NCI-H2107 treated with DMSO at 0.1 percent for 48 hours (cell line): ENCODE results near the gene LRMDA.

ENCODE experiments used
- DNase-seq: peaks from one replicate; lab custom pipeline; 2025; ENCODE audit not compliant: unreplicated experiment; lab: John Stamatoyannopoulos, UW

Gene LRMDA

DNA sequence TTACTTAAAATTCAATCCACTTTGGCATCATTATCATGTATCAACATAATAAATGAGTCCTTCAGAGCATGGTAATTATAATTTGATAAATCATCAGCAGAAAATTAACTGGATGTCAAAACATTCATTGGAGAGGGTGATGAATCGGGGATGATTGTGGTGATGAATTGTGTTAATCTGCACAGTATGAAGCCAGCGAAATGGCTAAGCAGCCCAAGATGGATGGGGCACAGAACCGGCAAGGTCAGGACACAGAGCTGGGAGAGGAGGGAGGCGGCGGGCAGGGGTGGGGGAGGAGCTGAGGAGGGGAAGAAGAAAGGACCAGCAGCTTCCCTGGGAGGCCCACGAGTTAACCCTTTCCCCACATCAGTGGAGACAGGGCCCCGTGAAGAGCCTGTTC lies 536.1 kb downstream of the LRMDA start:
- no peak for DNase-seq

DNA sequence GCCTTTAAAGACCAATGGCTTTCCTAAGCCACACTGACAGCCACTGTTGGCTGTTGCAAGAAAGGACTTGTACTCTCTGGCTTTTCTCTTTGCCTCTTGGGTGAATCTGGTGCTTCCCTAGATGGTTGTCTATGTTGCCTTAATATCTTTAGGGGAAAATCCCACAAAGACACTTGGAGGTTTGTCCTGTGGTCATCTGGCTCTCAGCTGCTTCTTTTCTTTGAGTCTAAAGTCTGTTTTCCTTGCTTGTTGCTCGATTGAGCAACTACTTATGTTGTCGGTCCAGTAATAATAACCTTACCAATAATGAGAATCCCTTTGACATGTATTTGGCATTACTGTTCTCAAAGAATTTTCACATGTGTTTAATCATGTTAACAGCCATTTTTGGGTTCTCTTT lies 537.6 kb downstream of the LRMDA start:
- DNase-seq = no peak

DNA sequence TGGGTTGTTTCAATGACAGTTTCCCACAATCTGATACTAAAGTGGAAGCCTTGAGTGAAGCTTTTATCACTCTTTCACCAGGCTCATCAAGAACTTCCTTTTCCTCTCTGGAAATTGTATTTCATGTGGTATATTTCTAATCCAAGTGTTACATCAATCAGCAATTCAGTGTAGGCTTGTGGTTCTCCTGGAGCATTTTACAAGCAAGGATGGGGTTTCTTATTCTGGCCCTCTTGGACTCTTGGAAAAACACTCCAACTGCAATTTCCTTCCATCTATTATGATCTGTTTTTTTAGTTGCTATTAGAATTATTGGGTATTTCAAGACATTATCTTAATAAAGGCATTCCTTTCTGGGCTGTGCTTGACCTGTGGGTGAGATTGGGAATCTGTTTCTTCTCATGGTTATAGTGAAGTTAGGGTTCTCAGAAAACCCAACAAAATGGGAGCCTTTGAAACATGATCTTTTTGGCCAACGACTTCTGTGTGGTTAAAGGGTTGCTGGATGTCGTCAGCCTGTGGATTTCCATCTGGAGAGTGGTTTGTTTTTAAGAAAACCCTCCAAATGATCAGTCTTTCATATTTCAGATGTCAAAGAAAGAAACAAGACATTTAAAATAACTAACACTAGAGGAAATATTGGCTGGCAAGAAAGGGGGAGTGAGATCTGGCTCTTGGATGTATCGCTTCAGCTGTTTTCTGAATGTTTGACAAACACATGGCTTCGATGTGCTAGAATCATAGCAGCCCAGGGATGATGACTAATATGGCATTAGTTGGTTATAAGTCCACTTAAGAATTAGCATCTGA lies 540.2 kb downstream of the LRMDA start:
- DNase-seq = peak; percentile 3

DNA sequence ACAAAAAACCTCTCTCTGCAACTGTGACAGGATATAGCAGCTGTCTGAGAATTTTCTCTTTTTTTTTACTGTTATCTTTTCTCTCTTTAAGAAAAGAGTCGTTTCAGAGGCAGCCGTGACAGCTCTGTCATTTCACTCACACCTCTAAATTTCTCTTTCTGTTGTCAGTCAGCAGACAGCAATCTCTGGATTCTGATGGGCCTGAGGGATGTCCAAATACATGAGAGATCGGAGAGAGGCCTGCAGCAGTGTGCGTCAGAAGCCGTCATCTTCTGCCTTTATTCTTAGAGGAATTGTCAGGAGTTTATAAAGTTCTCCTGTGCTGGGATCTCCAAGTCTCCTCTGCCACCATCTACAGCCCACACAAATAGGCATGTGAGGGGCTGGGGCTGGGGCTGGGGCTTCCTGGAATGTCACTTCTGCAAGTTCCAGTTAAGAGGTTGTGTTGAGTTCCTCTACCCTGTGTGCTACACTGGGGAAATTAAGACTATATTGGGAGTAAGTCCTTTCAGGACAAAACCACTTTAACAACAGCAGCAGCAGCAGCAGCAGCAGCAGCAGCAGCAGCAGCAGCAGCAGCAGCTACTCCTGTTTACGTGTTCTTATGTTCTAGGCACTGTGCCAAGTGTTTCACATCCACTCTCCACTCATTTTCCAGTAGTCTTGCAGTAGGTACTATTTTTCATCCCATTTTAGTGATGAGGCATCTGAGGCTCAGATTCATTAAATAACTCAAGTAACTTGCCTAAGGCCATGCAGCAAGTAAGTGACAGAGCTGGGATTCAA lies 541.3 kb downstream of the LRMDA start:
- DNase-seq = peak; percentile 26

DNA sequence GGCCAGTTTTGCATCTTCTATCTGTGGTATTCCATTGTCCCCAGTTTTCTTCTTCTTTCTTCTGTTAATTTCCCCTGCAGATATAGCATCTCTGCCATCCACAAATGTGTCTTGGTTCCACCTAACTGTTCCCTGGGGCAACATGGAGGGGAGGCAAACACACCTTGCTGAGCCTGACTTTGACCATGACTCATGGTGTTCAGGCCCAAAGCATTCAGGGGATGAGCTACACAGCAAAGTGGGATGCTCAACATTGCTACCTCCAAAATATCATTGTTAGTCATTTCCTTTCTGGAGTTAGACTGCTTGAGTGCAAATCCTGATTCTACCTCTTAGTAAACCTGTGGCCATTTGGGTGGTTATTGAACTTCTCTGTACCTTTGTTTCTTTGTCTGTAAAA lies 542.7 kb downstream of the LRMDA start:
- no peak for DNase-seq

DNA sequence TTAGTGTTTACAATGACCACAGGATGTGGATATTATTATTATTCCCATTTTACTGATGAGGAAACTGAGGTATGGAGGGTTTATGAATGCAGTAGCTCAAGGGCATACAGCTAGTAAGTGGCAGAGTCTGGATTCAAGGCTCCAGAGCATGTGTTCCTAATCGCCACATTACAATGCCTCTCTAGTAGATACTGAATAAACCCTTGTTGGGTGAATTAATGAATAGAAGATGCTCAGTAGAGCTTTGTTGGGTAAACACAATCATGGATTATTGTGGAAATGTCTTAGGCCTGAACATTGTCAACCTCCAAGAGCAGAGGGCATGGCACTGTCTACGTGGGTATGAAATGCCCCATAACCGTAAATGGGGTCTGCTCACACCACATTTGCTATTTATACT lies 545.3 kb downstream of the LRMDA start:
- DNase-seq = no peak

DNA sequence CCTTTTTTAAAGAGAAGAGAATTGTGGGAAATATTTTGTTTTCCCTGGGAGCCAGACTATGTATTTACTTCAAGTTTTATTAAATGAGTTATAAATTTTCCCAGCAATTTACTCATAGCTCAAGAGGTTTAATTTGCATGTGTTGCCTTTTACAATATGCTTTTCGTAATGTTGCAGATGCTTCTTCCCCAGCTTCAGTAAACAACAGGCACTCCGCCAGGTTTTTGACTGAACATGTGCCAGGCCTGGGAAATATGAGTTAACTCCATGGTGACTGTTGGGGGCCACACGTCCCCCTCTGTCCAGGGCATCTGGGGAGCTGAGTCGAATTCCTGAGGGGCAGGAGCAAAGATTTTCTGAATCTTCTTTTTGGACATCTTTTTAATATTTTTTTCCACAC lies 545.7 kb downstream of the LRMDA start:
- peak; percentile 19 for DNase-seq

DNA sequence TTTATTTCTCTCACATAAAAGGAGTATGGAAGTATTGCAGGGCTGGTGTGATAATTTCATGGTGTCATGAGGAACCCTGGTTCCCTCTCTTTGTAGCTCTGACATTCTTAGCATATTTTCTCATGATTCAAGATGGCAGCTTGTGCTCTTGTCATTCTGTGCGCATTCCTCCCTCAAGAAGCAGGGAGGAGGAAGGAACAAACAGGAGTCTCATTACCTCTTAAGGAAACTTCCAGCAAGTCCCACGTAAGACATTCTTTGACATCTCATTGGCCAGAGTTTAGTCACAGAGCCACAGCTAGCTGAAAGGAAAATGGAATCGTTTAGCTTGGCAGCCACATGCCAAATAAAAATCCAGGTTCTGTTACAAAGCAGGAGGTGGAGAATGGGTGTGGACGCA lies 546.8 kb downstream of the LRMDA start:
- no peak for DNase-seq

DNA sequence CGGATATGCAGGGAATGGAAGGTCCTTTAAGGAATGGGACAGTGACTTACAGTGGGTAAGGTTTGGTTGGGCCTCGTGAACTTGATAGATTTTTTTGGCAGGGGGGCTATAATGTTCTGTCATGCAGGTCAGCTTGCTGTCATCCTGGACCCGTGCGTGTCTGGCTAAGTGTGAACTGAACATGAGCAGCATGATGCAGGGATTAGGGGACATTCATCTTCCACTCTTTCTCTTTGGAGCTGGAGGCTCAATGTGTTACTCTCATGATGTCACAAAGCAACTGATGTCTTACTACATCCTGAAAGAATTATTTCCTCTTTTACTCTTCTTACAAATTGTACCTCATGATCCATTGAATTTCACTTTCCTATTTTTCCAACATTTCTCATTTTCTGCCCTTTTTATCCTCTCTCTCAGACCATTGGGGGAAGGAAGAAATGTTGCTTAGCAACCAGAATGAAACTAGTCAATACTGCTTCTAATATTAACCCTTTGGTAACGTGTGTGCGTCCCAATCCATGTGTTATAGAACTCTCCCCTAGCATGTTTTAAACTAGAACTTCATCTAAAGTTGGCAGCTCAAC lies 549.1 kb downstream of the LRMDA start:
- no peak for DNase-seq

DNA sequence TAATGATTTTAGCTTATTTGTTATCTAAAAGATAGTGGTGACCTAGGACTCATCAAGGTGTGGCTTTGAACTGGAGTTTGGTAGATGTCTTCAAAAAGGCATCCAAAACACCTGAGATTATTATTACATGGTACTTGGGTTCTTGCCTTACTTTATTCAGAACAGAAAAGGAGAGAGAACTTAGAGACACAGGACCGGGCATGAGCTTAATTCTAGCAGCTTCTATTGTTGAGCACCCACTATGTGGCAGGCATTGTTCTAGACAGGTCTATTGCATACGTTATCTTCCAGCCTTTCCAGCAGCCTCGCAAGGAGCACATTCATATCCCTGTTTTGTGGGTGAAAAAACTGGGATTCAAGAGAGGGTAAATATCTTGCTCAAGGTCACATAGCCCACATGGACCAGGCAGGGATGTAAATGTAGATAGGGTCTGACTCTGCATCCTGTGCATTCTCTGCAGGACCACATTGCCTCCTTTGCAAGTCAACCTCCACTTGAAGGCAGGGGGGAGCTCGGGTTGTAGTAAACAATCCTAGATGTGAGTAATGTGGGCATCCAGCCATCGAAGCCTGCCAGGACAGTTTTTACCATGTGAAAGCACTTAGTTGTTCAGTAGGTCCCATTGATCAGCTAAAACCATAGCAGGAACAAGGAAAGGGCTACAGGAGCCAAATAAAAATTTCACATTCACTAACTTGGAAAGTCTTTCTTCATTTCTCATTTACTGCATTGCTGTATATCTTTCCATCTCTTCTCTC lies 551.4 kb downstream of the LRMDA start:
- DNase-seq = no peak

DNA sequence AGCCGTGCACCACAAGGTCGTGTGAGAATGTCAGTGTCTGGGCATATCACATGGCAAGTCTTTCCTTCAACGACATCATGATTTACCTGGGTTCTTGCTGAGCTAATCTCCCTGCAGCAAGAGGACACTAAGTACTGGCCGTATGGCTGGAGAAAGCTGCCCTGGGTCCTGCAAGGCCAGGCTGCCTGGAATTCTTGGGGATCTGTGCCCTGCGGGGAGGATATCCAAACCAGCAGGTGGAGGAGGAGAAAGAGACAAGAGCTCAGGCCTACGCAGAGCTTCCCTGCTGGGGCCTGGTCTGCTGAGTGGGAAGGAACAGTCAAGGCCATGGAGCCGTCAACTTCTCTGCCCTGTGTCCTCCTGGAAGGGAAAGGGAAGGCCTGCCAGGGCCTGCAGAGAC lies 552.6 kb downstream of the LRMDA start:
- no peak for DNase-seq

DNA sequence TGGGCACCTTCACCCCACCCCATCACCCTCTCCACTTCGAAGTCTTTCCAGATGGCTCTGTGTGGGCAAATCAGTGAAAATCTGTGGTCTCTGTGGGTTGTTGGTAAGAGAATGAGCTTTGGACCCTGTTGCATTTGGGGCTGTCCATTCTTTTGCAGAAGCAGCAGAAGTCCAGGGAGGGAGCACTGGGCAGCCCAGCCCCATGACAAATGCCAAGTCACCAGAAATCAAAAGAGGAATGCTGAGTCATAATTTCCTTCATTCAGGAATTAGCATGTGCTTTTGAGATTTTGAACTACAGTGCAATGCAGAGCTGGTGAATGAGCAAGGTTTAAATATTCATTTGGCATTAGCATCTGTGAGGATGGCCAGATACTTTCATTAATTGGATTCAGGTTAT lies 556.2 kb downstream of the LRMDA start:
- DNase-seq = no peak

DNA sequence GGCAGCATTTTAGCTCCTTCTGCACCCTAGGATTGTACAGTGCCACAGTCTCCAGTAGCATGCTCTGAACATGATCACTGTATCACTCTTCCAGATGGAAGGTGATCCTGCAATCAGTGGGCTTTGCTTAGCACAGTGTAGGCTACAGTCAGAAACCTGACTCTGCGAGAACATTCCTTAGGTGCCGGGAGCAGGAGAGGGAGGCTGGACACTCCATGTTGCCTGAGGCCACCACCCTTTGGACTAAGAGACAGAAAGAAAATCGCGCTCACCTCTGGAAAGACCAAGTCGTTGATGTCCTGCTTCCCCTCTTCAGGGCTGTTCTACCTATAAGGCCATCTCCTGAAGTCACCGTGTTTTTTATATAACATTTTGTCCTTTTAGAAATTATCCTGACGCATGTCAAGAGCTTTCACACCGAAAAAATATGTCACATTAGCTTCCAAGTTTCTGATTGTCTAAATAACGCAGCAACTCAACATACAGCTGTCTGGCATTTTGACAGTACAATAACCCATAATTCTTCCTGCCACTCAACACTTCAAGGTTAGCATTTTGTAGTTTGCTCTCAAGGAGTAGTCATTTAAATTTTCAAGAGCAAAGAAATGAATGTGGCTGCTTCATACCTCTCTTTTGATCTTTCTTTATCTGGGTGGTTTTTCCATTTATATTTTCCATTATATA lies 563.1 kb downstream of the LRMDA start:
- DNase-seq = no peak

DNA sequence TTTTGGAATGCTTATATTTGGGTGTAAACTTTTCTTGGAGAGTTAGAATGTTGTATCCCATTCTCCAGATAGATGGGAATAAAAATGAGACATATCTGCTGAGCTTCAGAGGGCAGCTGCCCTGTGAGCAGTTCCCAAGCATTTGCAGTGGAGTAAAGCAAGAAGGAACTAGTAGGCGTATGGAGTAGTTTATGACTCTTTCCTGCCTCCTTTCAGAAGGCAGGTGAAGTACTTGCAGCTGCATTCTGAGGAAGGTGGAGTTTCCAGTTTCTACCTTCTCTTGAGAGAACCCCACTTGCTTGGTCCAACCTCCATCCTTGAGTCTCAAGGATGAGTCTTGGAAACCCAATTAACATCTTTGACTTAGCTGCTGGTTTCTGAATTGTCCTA lies 563.6 kb downstream of the LRMDA start:
- no peak for DNase-seq

DNA sequence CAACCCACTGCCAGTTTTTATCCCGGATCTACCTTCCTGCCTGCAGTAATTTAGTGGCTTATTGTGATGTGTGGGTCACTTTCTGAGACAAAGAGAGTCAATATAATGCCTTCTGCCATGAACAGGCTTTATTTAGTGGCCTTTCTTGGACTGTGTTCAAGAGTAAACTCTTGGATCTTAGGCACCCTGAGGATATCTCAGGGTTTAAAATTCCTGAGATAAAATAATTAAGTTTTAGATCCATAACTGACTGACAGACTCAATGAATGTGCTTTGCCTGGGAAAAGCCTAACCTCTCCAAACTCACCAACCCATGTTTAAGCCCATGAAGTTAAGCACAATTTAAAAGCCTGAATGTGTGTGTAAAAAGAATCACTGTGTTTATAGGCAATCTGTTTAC lies 564.3 kb downstream of the LRMDA start:
- DNase-seq = no peak

DNA sequence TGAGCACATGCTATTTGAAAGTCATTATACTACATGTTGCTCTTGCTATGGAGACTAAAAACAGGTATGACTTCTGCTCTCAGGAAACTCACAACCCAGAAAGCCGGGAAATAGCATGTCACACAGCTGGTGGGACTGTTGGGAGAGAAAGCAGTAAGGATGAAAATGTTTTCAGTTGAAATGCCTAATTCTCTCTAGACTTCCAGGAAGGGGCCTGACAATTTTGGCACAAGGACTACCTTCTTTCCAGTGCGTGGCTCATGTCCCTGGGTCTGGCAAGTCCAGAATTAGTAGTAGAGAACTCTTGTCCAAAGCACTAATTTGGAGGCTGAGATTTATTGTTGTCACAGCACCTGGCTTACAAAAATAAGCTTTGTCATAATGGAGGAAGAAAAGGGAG lies 567.6 kb downstream of the LRMDA start:
- no peak for DNase-seq

DNA sequence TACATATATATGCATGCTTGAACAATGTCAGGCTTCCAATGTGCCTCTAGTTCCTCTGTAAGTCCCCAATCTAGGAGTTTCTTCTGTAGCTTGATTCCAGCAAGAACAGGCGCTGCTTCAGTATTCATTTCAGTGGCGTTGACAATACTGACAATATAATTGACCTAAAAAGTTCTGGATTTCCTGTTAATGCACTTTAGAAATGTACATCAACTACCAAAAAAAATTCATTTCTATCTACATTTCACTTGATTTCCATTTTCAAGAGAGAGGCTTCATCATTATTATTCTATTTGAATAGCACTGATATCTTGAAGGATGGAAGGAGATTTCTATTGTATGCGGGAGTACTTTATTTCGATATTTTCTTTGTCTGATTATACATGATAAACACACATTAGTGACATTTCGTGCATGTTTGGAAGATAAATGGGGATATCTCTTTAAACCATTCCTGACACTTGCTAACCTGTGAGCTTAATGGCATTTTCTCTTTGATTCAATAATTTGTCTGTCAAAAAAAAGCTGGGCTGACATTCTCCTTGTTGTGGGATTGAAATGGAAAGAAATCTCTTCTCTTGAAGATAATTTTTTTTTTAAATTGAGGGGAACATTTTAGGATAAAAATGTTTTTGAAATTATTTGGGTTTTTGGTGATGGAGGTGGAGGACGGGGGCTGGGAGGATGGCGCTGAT lies 568.2 kb downstream of the LRMDA start:
- DNase-seq = no peak

DNA sequence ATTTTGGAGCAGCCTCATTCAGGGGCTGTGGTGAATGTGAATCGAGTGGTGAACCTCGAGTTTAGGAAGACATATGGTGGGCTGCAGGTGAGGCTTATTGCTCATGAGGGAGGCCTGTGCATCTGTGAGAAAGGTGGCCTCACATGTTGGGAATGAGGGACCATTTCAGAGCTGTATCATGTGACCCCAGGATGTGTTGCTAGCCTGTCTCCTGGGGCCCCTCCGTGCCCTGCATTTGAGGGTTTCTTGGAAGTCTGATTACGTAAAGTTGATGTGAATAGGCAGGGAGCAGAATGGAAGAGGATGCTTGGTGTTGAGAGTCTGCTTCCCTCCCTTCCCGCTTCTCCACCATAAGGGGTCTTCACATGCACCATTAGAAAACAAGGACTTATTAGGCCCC lies 569.1 kb downstream of the LRMDA start:
- DNase-seq = no peak

DNA sequence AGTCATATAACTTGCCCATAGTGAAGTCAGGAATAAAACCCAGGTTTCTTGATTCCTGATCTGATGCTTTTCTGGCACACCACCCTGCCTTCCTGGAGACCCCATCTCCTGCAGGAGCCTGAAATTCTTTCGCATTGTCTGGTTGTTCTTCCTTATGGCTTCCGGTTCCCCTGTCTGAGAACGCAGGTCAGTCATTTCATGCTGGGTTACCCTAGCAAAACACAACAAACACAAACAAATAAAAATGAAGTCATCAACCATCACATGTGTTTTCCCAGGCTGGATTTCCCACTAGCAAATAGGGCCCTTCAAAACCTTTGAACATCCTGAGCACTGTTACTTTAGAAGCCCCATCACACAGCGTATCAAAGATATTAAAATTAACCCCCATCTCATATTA lies 569.6 kb downstream of the LRMDA start:
- no peak for DNase-seq

DNA sequence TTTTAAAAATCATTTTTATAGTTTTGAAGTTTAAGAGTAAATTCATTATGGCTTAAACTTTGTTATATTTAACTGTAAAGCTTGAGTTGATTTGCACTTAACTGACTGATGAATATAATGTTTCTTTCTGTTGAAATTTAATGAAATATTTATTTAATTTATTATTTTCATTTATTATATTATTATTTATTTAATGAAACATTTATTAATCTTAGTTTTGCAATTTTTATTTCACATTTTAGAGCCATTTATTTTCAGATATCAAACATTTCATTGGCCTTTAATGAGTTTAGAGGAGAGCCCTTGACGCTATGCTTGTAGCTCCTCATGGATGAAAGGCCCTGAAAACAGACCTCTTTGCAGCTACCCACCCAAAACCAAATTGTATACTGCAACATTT lies 570.0 kb downstream of the LRMDA start:
- DNase-seq = no peak
